ENCODE results near the gene PCNX1.
"Not testable (repeated sequence)": the region's sequence is repeated elsewhere in the genome, so short reads cannot be mapped to it uniquely, and the experiment has no call there.

Gene PCNX1

DNA sequence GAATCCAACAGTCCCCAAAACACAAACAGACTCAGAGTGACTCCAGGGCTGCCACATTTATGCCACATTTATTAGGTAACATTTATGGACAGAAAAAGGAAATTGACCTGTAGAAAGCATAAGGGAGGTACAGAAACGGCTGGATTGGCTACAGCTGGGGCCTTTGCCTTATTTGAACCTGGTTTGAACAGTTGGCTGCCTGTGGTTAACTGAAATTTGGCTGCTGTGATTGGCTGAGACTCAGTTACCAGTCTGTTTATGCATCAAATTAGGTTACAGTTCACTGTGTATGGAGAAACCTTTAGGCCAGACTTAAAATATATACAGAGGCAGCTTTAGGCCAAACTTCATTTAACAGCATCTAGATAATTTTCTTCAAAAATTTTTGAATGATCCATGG lies 27.8 kb upstream of the PCNX1 start:
- ChIA-PET POLR2A (no interaction called here), CTCF (interaction anchor here (0.8 kb wide), 1 partner anchor 27 kb away, joined by 3 read pairs; no protein-coding TSS in a partner anchor)
- Histone ChIP-seq H3K4me1 (ENCODE audit: control insufficient read depth, insufficient read depth, low read length) (no peaks in the 10 kb centered on the region; the same call in 1 of the 2 replicates), H3K4me3 (ENCODE audit: low read depth, low read length) (no peak overlapping the region), H3K36me3 (ENCODE audit: control insufficient read depth in 2 of 2, insufficient read depth in 1 of 2, low read length in 2 of 2) (no peaks in the 10 kb centered on the region), H3K27ac (ENCODE audit: extremely low read depth, low read depth, low read length) (no peak overlapping the region), H3K9me3 (ENCODE audit: control insufficient read depth, insufficient read depth, low read depth, low read length) (no peaks in the 10 kb centered on the region)
- TF ChIP-seq ZNF677 (tag by site-specific recombination; IDR thresholded peaks at IDR 0.05) (no peak), ZNF214 (tag by site-specific recombination; IDR thresholded peaks at IDR 0.05; ENCODE audit: borderline replicate concordance) (no peak), ZNF48 (tag by site-specific recombination; IDR thresholded peaks at IDR 0.05) (no peak), FEZF1 (tag by site-specific recombination; IDR thresholded peaks at IDR 0.05) (no peak), YY2 (tag by site-specific recombination; IDR thresholded peaks at IDR 0.05) (no peak), ZNF658 (tag by site-specific recombination; IDR thresholded peaks at IDR 0.05) (no peak), ZNF423 (tag by site-specific recombination; IDR thresholded peaks at IDR 0.05) (no peak), SALL2 (tag by site-specific recombination; IDR thresholded peaks at IDR 0.05; ENCODE audit: borderline replicate concordance) (no peak), ZFP3 (tag by site-specific recombination; IDR thresholded peaks at IDR 0.05; ENCODE audit: low read depth) (no peak), KLF9 (tag by site-specific recombination; IDR thresholded peaks at IDR 0.05; ENCODE audit: low read depth) (no peak), ZFP69B (tag by site-specific recombination; IDR thresholded peaks at IDR 0.05) (no peak), HOXD13 (CRISPR knock-in tag; IDR thresholded peaks at IDR 0.05; ENCODE audit: borderline replicate concordance) (no peak)
- TF ChIP-seq, protein P1, sequence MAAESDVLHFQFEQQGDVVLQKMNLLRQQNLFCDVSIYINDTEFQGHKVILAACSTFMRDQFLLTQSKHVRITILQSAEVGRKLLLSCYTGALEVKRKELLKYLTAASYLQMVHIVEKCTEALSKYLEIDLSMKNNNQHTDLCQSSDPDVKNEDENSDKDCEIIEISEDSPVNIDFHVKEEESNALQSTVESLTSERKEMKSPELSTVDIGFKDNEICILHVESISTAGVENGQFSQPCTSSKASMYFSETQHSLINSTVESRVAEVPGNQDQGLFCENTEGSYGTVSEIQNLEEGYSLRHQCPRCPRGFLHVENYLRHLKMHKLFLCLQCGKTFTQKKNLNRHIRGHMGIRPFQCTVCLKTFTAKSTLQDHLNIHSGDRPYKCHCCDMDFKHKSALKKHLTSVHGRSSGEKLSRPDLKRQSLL (tag by site-specific recombination; IDR thresholded peaks at IDR 0.05) = no peak
- TF ChIP-seq, protein P2, sequence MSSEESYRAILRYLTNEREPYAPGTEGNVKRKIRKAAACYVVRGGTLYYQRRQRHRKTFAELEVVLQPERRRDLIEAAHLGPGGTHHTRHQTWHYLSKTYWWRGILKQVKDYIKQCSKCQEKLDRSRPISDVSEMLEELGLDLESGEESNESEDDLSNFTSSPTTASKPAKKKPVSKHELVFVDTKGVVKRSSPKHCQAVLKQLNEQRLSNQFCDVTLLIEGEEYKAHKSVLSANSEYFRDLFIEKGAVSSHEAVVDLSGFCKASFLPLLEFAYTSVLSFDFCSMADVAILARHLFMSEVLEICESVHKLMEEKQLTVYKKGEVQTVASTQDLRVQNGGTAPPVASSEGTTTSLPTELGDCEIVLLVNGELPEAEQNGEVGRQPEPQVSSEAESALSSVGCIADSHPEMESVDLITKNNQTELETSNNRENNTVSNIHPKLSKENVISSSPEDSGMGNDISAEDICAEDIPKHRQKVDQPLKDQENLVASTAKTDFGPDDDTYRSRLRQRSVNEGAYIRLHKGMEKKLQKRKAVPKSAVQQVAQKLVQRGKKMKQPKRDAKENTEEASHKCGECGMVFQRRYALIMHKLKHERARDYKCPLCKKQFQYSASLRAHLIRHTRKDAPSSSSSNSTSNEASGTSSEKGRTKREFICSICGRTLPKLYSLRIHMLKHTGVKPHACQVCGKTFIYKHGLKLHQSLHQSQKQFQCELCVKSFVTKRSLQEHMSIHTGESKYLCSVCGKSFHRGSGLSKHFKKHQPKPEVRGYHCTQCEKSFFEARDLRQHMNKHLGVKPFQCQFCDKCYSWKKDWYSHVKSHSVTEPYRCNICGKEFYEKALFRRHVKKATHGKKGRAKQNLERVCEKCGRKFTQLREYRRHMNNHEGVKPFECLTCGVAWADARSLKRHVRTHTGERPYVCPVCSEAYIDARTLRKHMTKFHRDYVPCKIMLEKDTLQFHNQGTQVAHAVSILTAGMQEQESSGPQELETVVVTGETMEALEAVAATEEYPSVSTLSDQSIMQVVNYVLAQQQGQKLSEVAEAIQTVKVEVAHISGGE (tag by site-specific recombination; conservative IDR thresholded peaks at IDR 0.05; ENCODE audit: low read depth) = no peak
- TF ChIP-seq, protein P3, sequence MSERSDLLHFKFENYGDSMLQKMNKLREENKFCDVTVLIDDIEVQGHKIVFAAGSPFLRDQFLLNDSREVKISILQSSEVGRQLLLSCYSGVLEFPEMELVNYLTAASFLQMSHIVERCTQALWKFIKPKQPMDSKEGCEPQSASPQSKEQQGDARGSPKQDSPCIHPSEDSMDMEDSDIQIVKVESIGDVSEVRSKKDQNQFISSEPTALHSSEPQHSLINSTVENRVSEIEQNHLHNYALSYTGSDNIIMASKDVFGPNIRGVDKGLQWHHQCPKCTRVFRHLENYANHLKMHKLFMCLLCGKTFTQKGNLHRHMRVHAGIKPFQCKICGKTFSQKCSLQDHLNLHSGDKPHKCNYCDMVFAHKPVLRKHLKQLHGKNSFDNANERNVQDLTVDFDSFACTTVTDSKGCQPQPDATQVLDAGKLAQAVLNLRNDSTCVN (tag by site-specific recombination; optimal IDR thresholded peaks at IDR 0.05) = no peak

DNA sequence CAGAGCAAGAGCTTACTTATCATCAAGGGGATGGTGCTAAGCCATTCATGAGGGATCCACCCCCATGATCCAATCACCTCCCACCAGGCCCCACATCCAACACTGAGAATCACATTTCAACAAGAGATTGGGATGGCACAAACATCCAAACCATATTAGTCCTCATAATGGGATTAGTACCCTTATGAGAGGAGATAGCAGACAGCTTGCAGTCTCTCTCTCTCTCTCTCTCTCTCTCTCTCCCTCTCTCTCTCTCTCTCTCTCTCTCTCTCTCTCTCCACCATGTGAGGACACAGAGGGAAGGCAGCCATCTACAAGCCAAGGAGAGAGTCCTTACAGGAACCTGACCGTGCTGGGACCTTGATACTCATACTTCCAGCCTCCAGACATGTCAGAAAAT lies 26.4 kb upstream of the PCNX1 start:
- peak; percentile 95 for TF ChIP-seq ZNF596 (tag by site-specific recombination; IDR thresholded peaks at IDR 0.05)
- POLR2A ChIA-PET; H3K9me3 ChIP-seq (ENCODE audit: control insufficient read depth, insufficient read depth, low read depth, low read length); H3K36me3 ChIP-seq (ENCODE audit: control insufficient read depth in 2 of 2, insufficient read depth in 1 of 2, low read length in 2 of 2); H3K27ac ChIP-seq (ENCODE audit: extremely low read depth, low read depth, low read length); CTCF ChIA-PET; H3K4me1 ChIP-seq (ENCODE audit: control insufficient read depth, insufficient read depth, low read length); H3K4me3 ChIP-seq (ENCODE audit: low read depth, low read length): not testable (repeated sequence)

DNA sequence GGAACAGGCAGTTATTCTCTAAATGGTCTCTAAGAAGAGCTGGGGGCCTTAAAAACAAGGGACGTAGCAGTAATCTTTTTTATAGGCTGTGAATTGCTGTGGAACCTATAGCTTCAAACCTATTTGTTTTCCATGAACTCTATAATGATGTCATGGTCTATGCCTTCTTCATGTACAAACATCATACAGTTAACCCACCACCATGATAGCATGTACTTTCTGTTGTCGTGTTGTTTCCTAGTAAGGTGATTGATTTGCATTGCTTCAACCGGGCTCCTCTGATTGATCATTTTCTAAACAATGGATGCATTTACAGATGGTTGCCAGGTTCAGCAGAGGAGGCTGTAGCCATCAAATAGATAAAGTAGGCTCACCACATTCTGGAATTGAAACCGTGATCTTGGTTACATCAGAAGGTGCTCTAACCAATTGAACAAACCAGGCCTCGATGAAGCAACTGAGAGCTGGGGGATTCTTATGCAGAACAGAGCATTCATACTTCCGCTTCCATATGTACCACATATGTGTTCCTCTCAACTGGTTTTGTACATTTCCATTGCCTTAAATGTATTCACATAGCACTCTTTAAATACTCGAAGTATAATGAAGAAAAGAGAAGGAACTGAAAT lies 25.6 kb upstream of the PCNX1 start:
- H3K4me3 ChIP-seq (ENCODE audit: low read depth, low read length) = no peak overlapping the region
- no peaks in the 10 kb centered on the region for H3K36me3 ChIP-seq (ENCODE audit: control insufficient read depth in 2 of 2, insufficient read depth in 1 of 2, low read length in 2 of 2)
- no peak overlapping the region for H3K27ac ChIP-seq (ENCODE audit: extremely low read depth, low read depth, low read length)
- ChIA-PET CTCF (interaction anchor here (0.6 kb wide), 1 partner anchor 193 kb away, joined by 3 read pairs; no protein-coding TSS in a partner anchor), POLR2A (no interaction called here)
- no peaks in the 10 kb centered on the region for H3K9me3 ChIP-seq (ENCODE audit: control insufficient read depth, insufficient read depth, low read depth, low read length)
- TF ChIP-seq ZNF133 (tag by site-specific recombination; IDR thresholded peaks at IDR 0.05) = no peak
- no peak for TF ChIP-seq TCF7L2 (IDR thresholded peaks at IDR 0.05; ENCODE audit: borderline replicate concordance, low read depth, low read length)
- TF ChIP-seq ZNF658 (tag by site-specific recombination; IDR thresholded peaks at IDR 0.05) = no peak
- no peak for TF ChIP-seq ZFP41 (tag by site-specific recombination; IDR thresholded peaks at IDR 0.05; ENCODE audit: borderline replicate concordance)
- TF ChIP-seq, protein P4, sequence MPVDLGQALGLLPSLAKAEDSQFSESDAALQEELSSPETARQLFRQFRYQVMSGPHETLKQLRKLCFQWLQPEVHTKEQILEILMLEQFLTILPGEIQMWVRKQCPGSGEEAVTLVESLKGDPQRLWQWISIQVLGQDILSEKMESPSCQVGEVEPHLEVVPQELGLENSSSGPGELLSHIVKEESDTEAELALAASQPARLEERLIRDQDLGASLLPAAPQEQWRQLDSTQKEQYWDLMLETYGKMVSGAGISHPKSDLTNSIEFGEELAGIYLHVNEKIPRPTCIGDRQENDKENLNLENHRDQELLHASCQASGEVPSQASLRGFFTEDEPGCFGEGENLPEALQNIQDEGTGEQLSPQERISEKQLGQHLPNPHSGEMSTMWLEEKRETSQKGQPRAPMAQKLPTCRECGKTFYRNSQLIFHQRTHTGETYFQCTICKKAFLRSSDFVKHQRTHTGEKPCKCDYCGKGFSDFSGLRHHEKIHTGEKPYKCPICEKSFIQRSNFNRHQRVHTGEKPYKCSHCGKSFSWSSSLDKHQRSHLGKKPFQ (tag by site-specific recombination; IDR thresholded peaks at IDR 0.05) = no peak
- no peak for TF ChIP-seq ZNF623 (tag by site-specific recombination; IDR thresholded peaks at IDR 0.05)
- no peaks in the 10 kb centered on the region; the same call in 1 of the 2 replicates for H3K4me1 ChIP-seq (ENCODE audit: control insufficient read depth, insufficient read depth, low read length)

Measured in HEK293 (cell line).